ENCODE data around the gene GHR.

DNA sequence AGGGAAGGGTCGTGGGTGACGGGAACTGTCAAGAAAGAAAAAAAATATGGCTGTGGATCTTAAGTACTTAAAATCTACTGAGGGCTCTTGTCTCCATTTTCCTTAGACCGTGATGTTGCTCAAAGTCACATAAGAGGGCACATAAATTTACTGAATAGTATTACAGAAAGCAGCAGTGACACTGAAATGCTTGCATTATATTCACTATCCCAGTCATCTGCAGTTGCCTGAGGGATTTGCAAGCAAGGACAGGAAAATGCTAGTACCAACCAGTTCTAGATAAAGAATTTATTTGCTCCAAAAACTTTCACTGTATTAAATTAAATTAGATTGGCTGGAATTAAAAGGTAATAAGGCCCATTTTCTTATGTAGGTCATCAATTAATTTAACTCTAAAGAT, 226.8 kb downstream of the GHR start:
- TF ChIP-seq, protein P1, sequence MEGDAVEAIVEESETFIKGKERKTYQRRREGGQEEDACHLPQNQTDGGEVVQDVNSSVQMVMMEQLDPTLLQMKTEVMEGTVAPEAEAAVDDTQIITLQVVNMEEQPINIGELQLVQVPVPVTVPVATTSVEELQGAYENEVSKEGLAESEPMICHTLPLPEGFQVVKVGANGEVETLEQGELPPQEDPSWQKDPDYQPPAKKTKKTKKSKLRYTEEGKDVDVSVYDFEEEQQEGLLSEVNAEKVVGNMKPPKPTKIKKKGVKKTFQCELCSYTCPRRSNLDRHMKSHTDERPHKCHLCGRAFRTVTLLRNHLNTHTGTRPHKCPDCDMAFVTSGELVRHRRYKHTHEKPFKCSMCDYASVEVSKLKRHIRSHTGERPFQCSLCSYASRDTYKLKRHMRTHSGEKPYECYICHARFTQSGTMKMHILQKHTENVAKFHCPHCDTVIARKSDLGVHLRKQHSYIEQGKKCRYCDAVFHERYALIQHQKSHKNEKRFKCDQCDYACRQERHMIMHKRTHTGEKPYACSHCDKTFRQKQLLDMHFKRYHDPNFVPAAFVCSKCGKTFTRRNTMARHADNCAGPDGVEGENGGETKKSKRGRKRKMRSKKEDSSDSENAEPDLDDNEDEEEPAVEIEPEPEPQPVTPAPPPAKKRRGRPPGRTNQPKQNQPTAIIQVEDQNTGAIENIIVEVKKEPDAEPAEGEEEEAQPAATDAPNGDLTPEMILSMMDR (IDR thresholded peaks at IDR 0.05; ENCODE audit: low read depth, low read length), result no peak
- TF ChIP-seq MYC (IDR thresholded peaks at IDR 0.05; ENCODE audit: low read depth, low read length), result no peak

Data from NB4 (cell line).